HG02885 (cell line): ENCODE measurements around the gene HELZ.
"Not testable (repeated sequence)": the region's sequence is repeated elsewhere in the genome, so short reads cannot be mapped to it uniquely, and the experiment has no call there.

Source experiments
- ATAC-seq: cut with Tn5 transposase; IDR thresholded peaks from one replicate; pipeline ENCODE4 v1.9.1; 2021; ENCODE audit warnings: mild to moderate bottlenecking; ENCODE audit not compliant: unreplicated experiment, poor library complexity

HELZ gene

DNA sequence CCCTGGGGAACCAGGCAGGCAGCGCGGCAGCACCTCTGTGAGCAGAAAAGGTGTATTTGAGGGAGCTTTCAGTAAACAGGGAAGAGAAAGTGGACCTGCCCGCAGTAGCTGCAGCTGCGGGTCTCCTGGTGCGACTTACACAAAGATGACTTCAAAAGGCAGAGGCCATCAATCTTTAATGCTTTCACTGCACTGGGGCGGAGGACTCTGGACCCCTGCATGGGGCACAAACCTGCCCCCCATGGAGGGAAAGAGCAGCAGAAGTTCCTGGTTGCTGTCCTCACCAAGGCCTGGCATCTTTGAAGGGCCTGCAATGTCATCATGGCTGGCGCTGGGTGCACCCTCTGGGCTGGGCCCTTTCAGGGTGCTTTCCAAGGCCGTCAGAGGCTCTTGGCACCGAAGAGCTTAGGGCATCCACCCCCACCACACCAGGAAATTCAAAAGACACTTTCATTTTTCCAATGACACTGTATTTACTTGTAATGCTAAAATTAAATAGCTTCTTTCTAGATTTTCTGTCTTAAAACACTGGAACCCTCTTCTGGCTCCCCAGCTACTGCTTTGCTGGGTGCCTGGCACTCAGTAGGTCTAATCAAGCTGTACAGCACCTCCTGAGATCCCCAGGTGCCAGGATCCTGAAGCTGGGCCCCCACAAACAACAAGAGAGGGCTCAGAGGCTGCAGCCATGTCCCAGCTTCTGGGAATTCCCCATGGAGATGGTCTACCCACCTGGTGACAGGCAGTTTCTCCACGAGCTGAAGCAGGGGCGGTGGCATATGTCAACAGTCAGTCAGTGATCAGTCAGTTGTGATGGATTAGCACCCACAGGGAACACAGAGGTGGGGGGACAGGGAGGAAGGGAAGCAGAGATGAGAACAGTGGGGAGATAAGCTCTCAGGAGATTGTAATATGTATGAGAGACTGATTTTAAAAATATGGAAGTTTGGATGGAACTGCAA lies 202.8 kb downstream of the HELZ start:
- no peak for ATAC-seq

DNA sequence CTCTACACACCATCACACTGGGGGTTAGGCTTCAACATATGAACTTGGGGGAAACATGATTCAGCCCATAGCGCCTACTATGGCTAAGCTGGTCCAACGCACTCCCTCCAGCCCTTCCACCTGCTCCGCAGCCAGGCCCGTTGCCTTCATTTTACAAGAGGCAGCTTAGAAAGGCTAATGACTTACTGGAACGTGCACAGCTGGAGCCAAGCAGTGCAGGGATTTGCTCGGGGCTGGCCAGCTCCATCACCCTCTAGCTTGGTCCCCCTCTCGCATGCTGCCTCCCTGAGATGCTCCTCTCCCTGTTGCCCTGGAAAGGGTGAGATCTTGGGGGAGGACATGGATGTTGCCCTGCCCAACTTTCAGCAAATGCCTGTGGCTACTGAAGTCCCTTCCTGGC lies 203.5 kb downstream of the HELZ start:
- no peak for ATAC-seq

DNA sequence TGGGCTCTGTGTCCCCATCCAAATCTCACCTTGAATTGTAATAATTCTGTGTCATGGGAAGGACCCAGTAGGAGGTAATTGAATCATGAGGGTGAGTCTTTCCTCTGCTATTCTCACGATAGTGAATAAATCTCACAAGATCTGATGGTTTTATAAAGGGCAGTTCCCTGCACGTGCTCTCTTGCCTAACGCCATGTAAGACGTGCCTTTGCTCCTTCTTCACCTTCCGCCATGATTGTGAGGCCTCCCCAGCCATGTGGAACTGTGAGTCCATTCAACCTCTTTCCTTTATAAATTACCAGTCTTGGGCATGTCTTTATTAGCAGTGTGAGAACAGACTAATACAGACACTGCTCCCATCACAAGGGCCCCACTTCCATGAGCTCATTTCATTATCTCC lies 203.9 kb downstream of the HELZ start:
- ATAC-seq, result not testable (repeated sequence)

DNA sequence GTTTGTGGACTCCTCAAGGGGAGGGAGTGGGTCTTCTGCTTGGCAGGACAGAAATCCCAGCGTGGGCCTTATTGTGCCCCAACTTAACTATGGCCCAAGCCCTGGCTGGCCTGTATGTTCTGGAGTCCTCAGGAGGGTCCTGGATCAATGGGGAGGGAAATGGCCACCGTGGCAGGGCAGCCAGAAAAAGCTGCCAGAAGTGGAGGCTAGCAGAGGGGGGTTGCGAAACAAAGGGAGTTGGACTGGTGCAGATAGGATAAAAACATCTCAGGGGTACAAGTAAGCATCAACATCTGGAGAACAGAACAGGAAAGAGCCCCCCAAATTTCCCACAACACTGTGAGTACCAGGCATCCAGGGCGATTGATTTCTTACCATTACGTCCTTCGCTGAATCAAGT lies 204.3 kb downstream of the HELZ start:
- ATAC-seq, result no peak

DNA sequence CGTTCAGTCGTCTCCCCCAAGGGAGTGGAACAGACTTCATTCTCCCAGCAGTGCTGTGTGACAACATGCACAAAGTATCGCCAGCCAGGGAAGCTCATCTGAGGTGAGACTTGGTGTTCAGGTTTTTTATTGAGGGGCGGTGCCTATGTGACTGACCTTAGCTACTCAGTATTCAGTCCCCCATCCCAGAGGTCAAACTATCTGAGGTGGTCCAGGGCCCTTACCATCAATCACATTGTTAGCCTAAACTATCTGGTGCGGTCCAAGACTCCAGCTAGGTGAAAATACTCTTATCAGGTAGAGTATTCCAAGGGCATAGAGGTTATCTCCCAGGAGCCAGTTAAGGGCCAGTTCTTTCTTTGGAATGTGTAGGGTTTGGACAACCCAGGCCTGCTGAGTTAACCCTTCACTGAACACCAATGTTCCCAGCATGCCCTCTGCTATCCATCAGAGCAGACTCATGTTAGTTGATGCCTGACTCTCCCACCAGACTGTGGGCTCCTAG lies 206.1 kb downstream of the HELZ start:
- ATAC-seq, result no peak

DNA sequence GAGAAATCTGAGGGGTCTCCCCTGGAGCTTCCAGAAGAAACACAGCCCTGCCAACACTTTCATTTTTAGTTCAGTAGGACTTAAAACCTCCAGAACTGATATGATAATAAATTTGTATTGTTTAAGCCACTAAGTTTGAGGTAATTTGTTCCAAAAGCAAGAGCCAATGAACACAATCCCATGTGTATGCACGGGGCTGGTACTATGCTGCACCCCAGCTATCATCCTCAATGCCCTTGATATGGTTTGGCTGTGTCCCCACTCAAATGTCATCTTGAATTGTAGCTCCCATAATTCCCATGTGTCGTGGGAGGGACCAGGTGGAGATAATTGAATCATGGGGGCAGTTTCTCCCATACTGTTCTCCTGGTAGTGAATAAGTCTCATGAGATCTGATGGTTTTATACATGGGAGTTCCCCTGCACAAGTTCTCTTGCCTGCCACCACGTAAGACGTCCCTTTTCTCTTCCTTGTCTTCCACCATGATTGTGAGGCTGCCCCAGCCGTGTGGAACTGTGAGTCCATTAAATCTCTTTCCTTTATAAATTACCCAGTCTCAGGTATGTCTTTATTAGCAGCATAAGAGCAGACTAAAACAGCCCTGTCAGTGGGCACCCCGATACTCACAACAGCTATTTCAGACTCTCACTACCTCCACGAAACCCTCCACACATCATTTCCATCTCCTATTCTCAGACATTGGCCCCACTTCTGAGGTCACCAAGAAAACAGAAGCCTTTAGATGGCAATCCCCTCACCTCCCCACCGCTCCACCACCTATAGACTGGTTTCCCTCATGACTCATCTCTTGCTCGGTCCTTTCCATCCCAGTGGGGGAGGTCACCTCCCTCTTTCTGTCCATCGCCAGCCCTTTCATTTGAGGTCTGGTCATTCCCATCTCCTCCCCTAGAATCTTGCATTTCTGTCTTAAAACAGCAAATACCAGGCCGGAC lies 209.6 kb downstream of the HELZ start:
- ATAC-seq, result no peak

DNA sequence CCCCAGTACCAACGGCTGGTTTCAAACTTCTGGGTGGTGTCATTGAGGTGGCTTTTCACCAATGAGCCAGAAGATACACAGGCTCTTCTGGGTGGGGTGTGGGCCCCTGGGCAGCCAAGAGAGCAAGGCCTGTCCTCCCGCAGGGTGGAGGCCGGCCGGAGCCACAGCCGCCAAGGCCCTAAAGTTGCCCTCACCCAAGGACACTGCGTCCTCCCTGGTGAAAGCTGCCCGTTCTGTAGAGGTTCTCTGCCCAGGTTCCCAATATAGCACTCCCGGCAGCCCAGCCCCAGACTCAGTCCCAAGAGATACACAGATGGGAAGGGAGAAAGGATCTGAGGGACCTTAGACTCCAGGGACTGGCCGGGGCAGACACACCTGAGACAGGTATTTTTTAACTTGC lies 211.4 kb downstream of the HELZ start:
- no peak for ATAC-seq

DNA sequence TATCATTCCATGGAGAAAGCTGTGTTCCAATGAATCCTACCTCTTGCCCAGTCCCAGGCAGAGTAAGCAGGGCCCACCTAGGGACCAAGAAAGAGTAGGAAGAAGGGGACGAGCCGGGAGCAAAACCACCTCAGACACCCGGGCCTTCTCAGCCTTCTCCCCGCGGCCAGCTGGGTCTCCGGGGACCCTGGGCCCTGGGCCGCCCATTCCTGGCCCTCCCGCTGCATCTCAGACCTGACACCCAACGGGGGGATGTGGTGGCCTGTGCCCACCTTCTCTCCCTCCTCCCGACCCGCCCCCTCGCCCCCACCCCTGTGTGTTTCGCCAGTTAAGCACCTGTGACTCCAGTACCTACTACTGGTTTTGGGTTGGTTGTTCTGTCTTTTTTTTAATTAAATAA lies 212.0 kb downstream of the HELZ start:
- no peak for ATAC-seq

DNA sequence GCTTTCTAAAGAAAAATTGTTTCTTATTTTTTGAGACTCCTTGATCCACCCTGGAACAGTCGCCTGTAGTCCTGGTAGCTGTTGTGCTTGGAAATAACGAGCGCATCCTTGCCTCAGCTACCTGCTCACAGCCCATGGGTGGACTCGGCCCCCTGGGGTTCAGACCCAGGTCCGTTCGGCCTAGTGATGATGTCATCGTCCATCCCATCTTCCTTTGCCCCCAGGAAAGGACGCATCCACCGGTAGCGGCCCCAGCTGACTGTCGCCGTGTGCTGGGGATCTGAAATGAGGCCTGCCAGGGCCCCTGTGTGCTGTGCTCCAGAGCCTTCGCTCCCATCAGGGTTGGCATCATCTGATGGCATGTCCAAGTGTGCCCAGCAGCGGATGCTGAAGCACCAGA lies 212.6 kb downstream of the HELZ start:
- ATAC-seq, result no peak

DNA sequence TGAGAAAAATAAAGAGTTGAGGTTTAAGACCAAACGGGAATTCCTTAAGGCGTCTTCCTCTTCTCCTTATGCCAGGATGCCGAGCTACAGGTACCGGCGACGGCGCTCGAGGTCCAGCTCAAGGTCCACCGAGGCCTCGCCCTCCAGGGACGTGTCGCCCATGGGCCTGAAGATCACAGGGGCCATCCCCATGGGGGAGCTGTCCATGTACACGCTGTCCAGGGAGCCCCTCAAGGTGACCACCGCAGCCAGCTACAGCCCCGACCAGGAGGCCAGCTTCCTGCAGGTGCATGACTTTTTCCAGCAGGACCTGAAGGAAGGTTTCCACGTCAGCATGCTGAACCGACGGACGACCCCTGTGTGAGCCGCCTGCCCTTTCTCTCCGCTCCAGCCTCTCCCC lies 214.4 kb downstream of the HELZ start:
- ATAC-seq, result no peak

DNA sequence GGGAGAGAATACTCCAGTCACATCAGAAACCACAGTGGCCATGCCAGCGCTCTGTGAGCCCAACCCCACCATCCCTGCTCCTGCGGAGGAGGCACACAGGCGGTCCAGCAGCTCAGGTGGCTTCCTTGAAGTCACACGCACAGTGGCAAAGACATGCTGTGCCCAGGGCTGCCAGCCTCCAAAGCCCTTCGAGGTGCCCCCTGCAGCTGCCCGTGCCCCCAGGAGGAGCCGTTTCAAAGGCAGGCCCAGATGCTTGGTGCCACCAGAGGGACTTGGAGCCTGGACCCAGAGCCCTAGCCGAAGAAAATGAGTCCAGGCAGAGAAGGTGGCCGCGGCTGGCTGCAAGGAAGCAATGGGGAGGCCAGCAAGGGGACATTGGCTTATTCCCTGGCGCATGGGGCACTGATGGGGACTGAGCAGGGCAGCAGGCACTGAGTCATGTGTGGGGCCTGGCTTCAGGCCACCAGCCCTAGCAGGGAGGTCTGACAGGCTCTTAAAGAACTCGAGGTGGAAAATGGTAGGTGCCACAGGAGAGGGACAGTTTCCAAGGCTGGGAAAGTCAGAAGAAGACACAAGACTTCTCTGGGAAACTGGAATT lies 217.9 kb downstream of the HELZ start:
- ATAC-seq, result no peak

DNA sequence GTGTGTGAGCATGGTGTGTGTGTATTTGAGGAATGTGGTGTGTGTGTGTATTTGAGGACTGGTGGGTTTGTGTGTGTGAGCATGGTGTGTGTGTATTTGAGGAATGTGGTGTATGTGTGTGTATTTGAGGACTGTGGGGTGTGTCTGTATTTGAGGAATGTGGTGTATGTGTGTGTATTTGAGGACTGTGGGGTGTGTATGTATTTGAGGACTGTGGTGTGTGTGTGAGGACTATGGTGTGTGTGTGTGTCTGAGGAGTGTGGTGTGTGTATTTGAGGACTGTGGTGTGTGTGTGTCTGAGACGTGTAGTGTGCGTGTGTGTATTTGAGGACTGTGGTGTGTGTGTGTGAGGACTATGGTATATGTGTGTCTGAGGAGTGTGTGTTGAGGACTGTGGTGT lies 218.7 kb downstream of the HELZ start:
- no peak for ATAC-seq

DNA sequence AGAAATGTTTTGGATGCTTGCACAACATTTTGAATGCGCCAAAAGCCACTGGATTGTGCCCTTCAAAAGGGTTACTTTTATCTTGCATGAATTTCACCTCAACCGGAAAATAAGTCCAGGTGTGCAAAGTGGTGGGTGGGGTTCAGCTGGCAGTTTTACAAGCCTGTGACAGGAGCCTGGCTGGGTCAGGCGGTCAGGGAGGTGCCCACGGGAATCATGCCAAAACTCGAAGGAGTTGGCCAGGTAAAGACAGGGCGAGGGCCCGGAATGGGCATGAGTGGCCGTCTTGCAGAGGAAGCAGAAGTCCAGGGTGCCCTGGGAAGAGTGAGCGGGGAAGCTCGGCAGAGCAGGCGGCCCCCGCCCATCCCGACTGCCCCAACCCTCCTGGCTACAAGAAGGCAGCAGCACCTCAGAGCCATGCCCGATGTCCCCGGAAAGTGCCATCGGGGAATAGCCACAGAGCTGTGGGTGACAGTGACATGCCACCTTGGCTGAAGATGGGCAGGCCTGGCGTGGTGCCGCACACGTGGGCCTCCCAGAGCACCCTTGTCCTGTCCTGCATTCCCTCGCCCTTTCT lies 219.7 kb downstream of the HELZ start:
- no peak for ATAC-seq

DNA sequence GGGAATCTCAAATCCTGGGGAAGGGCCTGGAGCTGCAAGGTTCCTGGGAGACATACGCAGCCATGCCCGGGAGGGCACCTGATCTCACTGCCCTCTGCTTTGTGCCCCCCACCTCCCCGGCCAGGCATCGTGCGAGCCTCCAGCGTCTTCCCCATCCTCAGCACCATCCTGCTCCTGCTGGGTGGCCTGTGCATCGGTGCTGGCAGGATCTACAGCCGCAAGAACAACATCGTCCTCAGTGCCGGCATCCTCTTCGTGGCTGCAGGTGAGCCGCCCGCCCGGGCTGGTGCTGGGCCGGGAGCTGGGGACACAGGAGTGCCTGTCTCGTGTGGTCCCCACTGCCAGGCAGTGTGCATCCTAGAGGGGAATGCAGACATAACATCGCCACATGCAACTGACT lies 220.3 kb downstream of the HELZ start:
- ATAC-seq, result no peak

DNA sequence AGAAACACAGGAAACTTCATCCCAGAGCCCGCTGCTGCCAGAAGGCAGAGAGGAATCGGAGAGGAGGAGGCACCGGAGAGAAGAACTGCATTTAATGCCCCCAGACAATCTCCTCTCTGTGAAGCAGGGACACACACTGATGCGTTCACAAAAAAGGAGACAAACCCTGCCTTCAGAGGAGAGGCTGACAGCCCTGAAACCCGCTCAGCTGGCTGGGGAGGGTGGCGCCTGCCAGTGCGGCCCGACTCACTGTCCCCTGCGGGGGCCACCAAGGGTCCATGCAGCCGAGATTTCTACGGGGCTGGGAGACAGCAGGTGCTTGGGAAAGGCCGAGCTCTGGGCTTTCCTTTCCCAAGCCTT lies 222.6 kb downstream of the HELZ start:
- ATAC-seq, result no peak

DNA sequence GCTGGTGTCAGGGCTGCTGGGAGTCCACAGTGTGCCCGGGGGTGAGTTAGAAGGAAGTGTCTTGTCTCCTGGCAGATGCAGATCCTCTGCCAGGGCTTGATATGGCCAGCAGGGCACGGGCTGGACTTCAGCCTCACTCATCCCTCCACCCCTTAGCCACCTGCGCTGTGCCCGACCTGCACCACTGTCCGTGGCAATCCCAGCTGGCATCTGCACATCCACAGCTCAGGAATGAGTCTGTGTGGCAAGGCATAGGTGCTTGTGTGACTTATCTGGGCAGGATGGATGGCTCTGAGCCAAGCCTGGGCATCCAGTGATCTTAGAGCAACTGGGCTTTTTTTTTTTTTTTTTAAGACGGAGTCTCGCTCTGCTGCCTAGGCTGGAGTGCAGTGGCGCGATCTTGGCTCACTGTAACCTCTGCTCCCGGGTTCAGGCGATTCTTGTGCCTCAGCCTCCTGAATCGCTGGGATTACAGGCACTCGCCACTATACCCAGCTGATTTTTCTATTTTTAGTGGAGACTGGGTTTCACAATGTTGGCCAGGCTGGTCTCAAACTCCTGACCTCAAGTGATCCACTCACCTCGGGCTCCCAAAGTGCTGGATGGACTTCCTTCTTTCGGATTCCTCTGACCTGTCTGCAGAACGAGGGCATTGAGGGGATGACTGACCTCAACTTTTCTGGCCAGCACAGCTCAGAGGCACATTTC lies 223.1 kb downstream of the HELZ start:
- ATAC-seq, result no peak

DNA sequence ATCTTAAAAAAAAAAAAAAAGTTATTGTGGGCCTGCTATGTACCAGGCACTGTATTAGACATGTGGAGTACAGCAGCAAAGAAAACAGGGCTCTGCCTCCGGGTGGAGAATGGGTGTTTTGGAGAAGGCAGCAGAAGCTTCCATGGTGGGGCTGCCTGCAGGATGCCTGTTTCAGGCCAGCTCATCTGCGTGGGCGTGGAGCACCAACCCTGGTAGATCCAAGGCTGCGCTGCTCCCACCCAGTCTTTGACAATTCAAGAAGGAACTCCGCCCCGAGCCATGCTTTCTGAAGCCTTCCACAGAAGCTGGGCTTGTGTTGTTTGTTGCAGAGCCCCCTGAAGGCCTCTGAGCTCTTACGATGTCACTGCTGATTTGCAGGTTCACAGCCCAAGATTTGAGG lies 223.8 kb downstream of the HELZ start:
- no peak for ATAC-seq
